Neural progenitor cell (in vitro differentiated cells): ENCODE results near the gene IL36RN.

ENCODE experiments used
- EZH2 ChIP-seq: fragments of 200-600 bp; sonication (generic); IDR thresholded peaks from 2 replicates; pipeline ENCODE4 v1.6.1; 2017; ENCODE audit warnings: antibody characterized with exemption, mild to moderate bottlenecking, moderate library complexity
- EZH2phosphoT487 ChIP-seq: fragments of 200-600 bp; sonication (generic); IDR thresholded peaks from 2 replicates; pipeline ENCODE4 v1.6.1; 2017; ENCODE audit warnings: antibody characterized with exemption
- TF ChIP-seq, protein P1 (sequence below): fragments of 200-600 bp; sonication (generic); IDR thresholded peaks from 2 replicates; pipeline ENCODE4 v1.5.1; 2017; ENCODE audit warnings: antibody characterized with exemption, mild to moderate bottlenecking

DNA sequence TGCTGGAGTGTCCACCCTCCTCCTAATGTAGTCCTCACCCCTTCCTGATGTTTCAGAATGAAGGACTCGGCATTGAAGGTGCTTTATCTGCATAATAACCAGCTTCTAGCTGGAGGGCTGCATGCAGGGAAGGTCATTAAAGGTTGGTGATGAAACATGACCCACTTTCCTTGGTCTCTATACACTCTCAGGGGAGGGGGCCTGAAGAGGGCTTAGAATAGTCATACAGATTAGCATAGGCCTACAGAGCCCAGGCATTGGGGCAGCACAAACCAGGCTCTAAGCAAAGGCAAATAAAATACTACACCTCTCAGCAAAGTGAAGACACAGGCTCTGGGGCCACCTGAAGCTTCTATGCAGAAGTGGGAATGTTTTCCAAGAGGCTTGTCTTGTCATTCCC is 1.8 kb downstream of the IL36RN start:
- TF ChIP-seq, protein P1, sequence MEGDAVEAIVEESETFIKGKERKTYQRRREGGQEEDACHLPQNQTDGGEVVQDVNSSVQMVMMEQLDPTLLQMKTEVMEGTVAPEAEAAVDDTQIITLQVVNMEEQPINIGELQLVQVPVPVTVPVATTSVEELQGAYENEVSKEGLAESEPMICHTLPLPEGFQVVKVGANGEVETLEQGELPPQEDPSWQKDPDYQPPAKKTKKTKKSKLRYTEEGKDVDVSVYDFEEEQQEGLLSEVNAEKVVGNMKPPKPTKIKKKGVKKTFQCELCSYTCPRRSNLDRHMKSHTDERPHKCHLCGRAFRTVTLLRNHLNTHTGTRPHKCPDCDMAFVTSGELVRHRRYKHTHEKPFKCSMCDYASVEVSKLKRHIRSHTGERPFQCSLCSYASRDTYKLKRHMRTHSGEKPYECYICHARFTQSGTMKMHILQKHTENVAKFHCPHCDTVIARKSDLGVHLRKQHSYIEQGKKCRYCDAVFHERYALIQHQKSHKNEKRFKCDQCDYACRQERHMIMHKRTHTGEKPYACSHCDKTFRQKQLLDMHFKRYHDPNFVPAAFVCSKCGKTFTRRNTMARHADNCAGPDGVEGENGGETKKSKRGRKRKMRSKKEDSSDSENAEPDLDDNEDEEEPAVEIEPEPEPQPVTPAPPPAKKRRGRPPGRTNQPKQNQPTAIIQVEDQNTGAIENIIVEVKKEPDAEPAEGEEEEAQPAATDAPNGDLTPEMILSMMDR, result no peak
- TF ChIP-seq EZH2 (no peak), EZH2phosphoT487 (no peak)
